Esophagus squamous epithelium (tissue), 4 donors: ENCODE measurements around the gene CNTF.

Source experiments
- POLR2A ChIP-seq, 4 donors: fragments of 450-650 bp; IDR thresholded peaks; one replicate each; pipeline ENCODE4 v1.6.1; 2017; ENCODE audit warnings: antibody characterized with exemption in 4 of 4, mild to moderate bottlenecking in 4 of 4, moderate library complexity in 3 of 4
- TF ChIP-seq, protein P1 (sequence below), 6 experiments: fragments of 450-650 bp in 4 of 6; fragments of 200-600 bp in 2 of 6; sonication (generic) in 2 of 6; IDR thresholded peaks; one replicate each; pipeline ENCODE4 v1.5.1; 2016 to 2019; ENCODE audit warnings: antibody characterized with exemption in 6 of 6, mild to moderate bottlenecking in 4 of 6, moderate library complexity in 4 of 6

DNA sequence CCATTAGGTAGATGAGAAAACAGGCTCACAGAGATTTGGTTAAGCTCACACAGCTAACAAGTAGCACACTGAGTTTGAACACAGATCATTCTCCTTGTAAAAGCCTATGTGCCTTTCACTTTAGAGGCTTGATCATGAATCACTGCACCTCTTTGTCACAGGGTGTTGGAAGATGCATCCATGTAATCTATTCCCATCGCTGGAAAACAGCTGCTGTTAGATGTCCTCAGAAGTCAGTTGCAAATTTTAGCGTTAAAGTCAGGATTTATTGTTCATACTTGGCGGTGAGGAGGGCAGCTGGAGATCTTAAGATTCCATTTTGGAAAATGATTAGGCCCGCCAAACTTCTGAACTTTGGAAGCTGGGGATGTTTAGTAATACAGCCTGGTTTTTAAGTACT lies 2.6 kb downstream of the CNTF start:
- TF ChIP-seq, protein P1, sequence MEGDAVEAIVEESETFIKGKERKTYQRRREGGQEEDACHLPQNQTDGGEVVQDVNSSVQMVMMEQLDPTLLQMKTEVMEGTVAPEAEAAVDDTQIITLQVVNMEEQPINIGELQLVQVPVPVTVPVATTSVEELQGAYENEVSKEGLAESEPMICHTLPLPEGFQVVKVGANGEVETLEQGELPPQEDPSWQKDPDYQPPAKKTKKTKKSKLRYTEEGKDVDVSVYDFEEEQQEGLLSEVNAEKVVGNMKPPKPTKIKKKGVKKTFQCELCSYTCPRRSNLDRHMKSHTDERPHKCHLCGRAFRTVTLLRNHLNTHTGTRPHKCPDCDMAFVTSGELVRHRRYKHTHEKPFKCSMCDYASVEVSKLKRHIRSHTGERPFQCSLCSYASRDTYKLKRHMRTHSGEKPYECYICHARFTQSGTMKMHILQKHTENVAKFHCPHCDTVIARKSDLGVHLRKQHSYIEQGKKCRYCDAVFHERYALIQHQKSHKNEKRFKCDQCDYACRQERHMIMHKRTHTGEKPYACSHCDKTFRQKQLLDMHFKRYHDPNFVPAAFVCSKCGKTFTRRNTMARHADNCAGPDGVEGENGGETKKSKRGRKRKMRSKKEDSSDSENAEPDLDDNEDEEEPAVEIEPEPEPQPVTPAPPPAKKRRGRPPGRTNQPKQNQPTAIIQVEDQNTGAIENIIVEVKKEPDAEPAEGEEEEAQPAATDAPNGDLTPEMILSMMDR (IDR thresholded peaks at IDR 0.05): no peak
- no peak for TF ChIP-seq POLR2A (IDR thresholded peaks at IDR 0.05)
